Right atrium auricular region (tissue), 2 donors: Measurements from ENCODE around the gene SORBS1. TPM values are rescaled to one million over a fixed set of nuclear protein-coding genes. Genes with fewer than 3 reads are reported as not detected.

Experiments used
- DNase-seq: peaks from one replicate; pipeline ENCODE4 v3.0.0-alpha.2; 2019; ENCODE audit warnings: low spot score
- H3K27ac ChIP-seq, 2 donors: fragments of 200-600 bp; sonication (generic); 1 replicate in 1 of 2; 2 replicates in 1 of 2; pipeline ENCODE4 v1.5.1; 2016 to 2019
- H3K27me3 ChIP-seq, 2 donors: fragments of 200-600 bp; sonication (generic); one replicate each; pipeline versions ENCODE4 v1.5.1 to v1.6.0; 2017 to 2019
- H3K36me3 ChIP-seq: fragments of 200-600 bp; sonication (generic); one replicate; pipeline ENCODE4 v1.5.1; 2016
- H3K4me1 ChIP-seq, 2 donors: fragments of 200-600 bp; sonication (generic); one replicate each; pipeline versions ENCODE4 v1.5.1 to v1.6.0; 2017 to 2019
- H3K4me3 ChIP-seq, 2 donors: fragments of 200-600 bp; sonication (generic); 1 replicate in 1 of 2; 2 replicates in 1 of 2; pipeline ENCODE4 v1.5.1; 2017 to 2019; ENCODE audit warnings: mild to moderate bottlenecking in 1 of 2, moderate library complexity in 1 of 2
- H3K9me3 ChIP-seq, 2 donors: fragments of 200-600 bp; sonication (generic); one replicate each; pipeline ENCODE4 v1.5.1; 2019
- CTCF ChIP-seq, 2 donors: fragments of 200-600 bp; sonication (generic); IDR thresholded peaks; one replicate each; pipeline ENCODE4 v1.5.1; 2019; ENCODE audit warnings: antibody characterized with exemption in 2 of 2
- total RNA-seq, 2 donors: library from RNA; depleted of rRNA; stranded (reverse); fragments of >200 nt; gene quantifications; one replicate each; pipeline ENCODE4 v1.1.0, GENCODE V29; 2016

SORBS1 gene
- total RNA-seq, 2 donors from 2014 or later: 742 to 815 TPM

- TF ChIP-seq CTCF (IDR thresholded peaks at IDR 0.05): no peak
- Histone ChIP-seq H3K9me3 (no peaks in the 10 kb centered on the region), H3K4me3 (no peak overlapping the region), H3K4me1 (peaks cover 0 to 97% of the 10 kb centered on the region in 2 donors), H3K36me3 (peaks cover 17% of the 10 kb centered on the region), H3K27me3 (no peaks in the 10 kb centered on the region), H3K27ac (peak overlapping the region; percentile 85 to 95)
- DNase-seq: no peak
Observed at GRCh38 chr10:95536017-95536416, 25.2 kb downstream of the SORBS1 start.

DNA sequence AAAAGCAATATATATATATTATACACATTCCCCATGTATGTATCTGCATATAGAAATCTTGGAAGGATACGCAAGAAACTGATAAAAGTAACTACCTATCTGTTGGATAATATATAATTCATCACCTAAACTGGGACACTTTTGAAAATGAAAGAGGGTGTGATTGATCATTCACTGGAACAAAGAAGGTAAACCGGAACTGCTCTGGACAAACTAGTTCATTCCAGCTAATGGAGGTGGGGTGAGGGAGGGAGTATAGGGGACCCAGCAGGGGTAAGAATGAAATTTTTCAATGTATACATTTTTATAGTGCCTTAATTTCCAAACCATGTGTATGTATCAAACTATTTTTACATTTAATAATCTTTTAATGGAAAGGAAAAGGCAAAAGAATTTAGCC lies 25.6 kb downstream of the SORBS1 start:
- TF ChIP-seq CTCF (IDR thresholded peaks at IDR 0.05): no peak
- H3K27me3 ChIP-seq: no peaks in the 10 kb centered on the region
- no peaks in the 10 kb centered on the region for H3K9me3 ChIP-seq
- DNase-seq: no peak
- H3K27ac ChIP-seq: peak overlapping the region; percentile 85 to 95
- H3K4me3 ChIP-seq: no peak overlapping the region
- peaks cover 17% of the 10 kb centered on the region for H3K36me3 ChIP-seq
- peaks cover 0 to 97% of the 10 kb centered on the region in 2 donors for H3K4me1 ChIP-seq

GRCh38 chr10:95533590-95533989 lies 27.6 kb downstream of the SORBS1 start:
- Histone ChIP-seq H3K9me3 (no peaks in the 10 kb centered on the region), H3K4me1 (peaks cover 0 to 98% of the 10 kb centered on the region in 2 donors), H3K4me3 (no peak overlapping the region), H3K36me3 (peaks cover 16% of the 10 kb centered on the region), H3K27ac (peak overlapping the region; percentile 85 to 95), H3K27me3 (no peaks in the 10 kb centered on the region)
- no peak for DNase-seq
- TF ChIP-seq CTCF (IDR thresholded peaks at IDR 0.05): no peak

DNA sequence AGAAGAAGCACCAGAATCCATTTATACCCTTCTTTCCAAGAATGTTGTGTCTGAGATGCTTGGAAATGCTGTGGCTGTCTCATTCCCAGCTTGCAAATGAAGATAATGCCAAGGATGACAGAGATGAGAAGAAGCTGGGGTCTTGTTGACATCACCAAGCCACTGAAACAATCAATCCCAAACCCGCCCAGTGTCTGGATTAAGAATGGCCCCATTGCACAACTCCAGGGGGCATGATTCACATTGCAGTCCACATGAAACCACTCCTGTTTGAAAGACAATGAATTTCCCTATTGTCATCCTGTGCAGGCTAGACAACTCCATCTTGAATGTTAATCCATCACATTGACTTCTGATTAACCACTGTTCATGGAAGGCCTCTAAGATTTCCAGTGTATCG lies 28.6 kb downstream of the SORBS1 start:
- H3K4me1 ChIP-seq: peaks cover 0 to 94% of the 10 kb centered on the region in 2 donors
- H3K36me3 ChIP-seq: peaks cover 5% of the 10 kb centered on the region
- no peak for DNase-seq
- H3K27me3 ChIP-seq: no peaks in the 10 kb centered on the region
- no peak overlapping the region for H3K4me3 ChIP-seq
- H3K27ac ChIP-seq: peak overlapping the region; percentile 76 to 86
- no peak for TF ChIP-seq CTCF (IDR thresholded peaks at IDR 0.05)
- no peaks in the 10 kb centered on the region for H3K9me3 ChIP-seq

GRCh38 chr10:95531994-95532399 lies 29.2 kb downstream of the SORBS1 start:
- H3K4me3 ChIP-seq: no peak overlapping the region
- peaks cover 0 to 89% of the 10 kb centered on the region in 2 donors for H3K4me1 ChIP-seq
- DNase-seq: no peak
- no peaks in the 10 kb centered on the region for H3K27me3 ChIP-seq
- no peaks in the 10 kb centered on the region for H3K36me3 ChIP-seq
- no peak for TF ChIP-seq CTCF (IDR thresholded peaks at IDR 0.05)
- H3K27ac ChIP-seq: peak overlapping the region; percentile 76 to 86
- no peaks in the 10 kb centered on the region for H3K9me3 ChIP-seq
